Measurements from ENCODE around the gene TEX2.
"Not testable (repeated sequence)": the region's sequence is repeated elsewhere in the genome, so short reads cannot be mapped to it uniquely, and the experiment has no call there.

Gene TEX2

GRCh38 chr17:64187093-64187895 lies 75.8 kb downstream of the TEX2 start:
- H3K9me3 ChIP-seq (ENCODE audit: low read length) = no peaks in the 10 kb centered on the region
- H3K36me3 ChIP-seq (ENCODE audit: insufficient read depth, low read length) = peaks cover 4% of the 10 kb centered on the region; the same call in 1 of the 2 replicates
- TF ChIP-seq CTCF (IDR thresholded peaks at IDR 0.05; ENCODE audit: low read length) = no peak
- no peak for TF ChIP-seq EZH2 (IDR thresholded peaks at IDR 0.05; ENCODE audit: borderline replicate concordance, low read length)
- no peaks in the 10 kb centered on the region for H3K9me2 ChIP-seq (ENCODE audit: low read depth, low read length)
- no peak overlapping the region for H3K4me3 ChIP-seq (ENCODE audit: low read depth, low read length, poor library complexity, severe bottlenecking)
- no peaks in the 10 kb centered on the region for H3K79me2 ChIP-seq (ENCODE audit: insufficient read depth, low read length)
- no peak overlapping the region for H3K27ac ChIP-seq (ENCODE audit: low read depth, low read length, poor library complexity, severe bottlenecking)
- no peak overlapping the region for H2AFZ ChIP-seq (ENCODE audit: low read length)
- no peaks in the 10 kb centered on the region for H4K20me1 ChIP-seq (ENCODE audit: insufficient read depth, low read length)
- no peak overlapping the region for H3K9ac ChIP-seq (ENCODE audit: low read length)
- H3K4me2 ChIP-seq (ENCODE audit: low read length) = no peak overlapping the region
- no peaks in the 10 kb centered on the region for H3K4me1 ChIP-seq (ENCODE audit: insufficient read depth, low read length, severe bottlenecking)
- no peaks in the 10 kb centered on the region for H3F3A ChIP-seq (ENCODE audit: insufficient read depth, low read length)
- no peaks in the 10 kb centered on the region for H3K27me3 ChIP-seq (ENCODE audit: insufficient read depth, low read length)

DNA sequence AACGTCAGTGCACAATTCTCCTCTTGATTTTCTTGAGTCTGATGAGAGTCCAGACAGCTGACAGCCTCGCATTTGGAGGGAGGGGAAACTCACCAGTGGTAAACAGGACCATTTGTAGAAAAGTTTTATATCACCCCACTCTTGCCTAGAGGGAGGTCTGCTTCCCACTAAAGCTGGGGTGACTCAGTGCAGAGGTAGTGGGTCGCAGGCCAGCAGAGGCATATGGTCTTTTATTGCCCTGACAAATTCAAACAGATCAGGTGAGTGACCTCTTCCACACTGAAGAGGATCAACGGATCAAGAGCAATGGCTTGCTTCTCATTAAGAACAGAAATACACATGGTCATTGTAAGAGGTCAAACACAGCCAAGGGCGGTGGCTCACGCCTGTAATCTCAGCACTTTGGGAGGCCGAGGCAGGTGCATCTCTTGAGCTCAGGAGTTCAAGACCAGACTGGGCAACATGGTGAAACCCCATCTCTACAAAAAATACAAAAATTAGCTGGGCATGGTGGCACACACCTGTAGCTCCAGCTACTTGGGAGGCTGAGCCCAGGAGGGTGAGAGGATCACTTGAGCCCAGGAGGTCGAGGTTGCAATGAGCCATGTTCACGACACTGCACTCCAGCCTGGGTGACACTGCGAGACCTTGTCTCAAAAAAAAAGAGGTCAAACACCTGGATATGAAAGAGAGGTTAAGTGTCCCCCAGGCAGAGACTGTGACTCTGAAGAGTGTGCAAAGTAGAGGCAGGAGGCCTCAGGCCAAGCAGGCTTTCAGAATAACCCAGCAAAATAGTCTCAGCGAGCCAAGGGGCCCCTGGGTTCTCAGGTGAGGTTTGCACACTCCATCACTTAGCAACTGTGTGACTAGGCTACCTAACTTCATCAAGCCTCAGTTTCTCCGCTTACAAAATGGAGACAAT lies 76.6 kb downstream of the TEX2 start:
- H3K27ac ChIP-seq (ENCODE audit: low read depth, low read length, poor library complexity, severe bottlenecking) = no peak overlapping the region
- no peak overlapping the region for H3K4me3 ChIP-seq (ENCODE audit: low read depth, low read length, poor library complexity, severe bottlenecking)

GRCh38 chr17:64185557-64185956 lies 77.5 kb downstream of the TEX2 start:
- not testable (repeated sequence) for H4K20me1 ChIP-seq (ENCODE audit: insufficient read depth, low read length); H2AFZ ChIP-seq (ENCODE audit: low read length); H3K79me2 ChIP-seq (ENCODE audit: insufficient read depth, low read length); H3F3A ChIP-seq (ENCODE audit: insufficient read depth, low read length); H3K9ac ChIP-seq (ENCODE audit: low read length); H3K27ac ChIP-seq (ENCODE audit: low read depth, low read length, poor library complexity, severe bottlenecking); H3K27me3 ChIP-seq (ENCODE audit: insufficient read depth, low read length); H3K4me2 ChIP-seq (ENCODE audit: low read length); H3K36me3 ChIP-seq (ENCODE audit: insufficient read depth, low read length); H3K4me3 ChIP-seq (ENCODE audit: low read depth, low read length, poor library complexity, severe bottlenecking); H3K9me2 ChIP-seq (ENCODE audit: low read depth, low read length); H3K9me3 ChIP-seq (ENCODE audit: low read length); H3K4me1 ChIP-seq (ENCODE audit: insufficient read depth, low read length, severe bottlenecking)

More for the DNA sequence above, 76.6 kb downstream of the TEX2 start:
- Histone ChIP-seq H3K27me3 (ENCODE audit: insufficient read depth, low read length) (no peaks in the 10 kb centered on the region), H3F3A (ENCODE audit: insufficient read depth, low read length) (no peaks in the 10 kb centered on the region), H2AFZ (ENCODE audit: low read length) (no peak overlapping the region), H3K9me2 (ENCODE audit: low read depth, low read length) (no peaks in the 10 kb centered on the region), H3K4me1 (ENCODE audit: insufficient read depth, low read length, severe bottlenecking) (no peaks in the 10 kb centered on the region), H3K36me3 (ENCODE audit: insufficient read depth, low read length) (no peaks in the 10 kb centered on the region), H3K9me3 (ENCODE audit: low read length) (no peaks in the 10 kb centered on the region), H3K4me2 (ENCODE audit: low read length) (no peak overlapping the region), H3K79me2 (ENCODE audit: insufficient read depth, low read length) (no peaks in the 10 kb centered on the region), H4K20me1 (ENCODE audit: insufficient read depth, low read length) (no peaks in the 10 kb centered on the region), H3K9ac (ENCODE audit: low read length) (no peak overlapping the region)
- TF ChIP-seq CTCF (IDR thresholded peaks at IDR 0.05; ENCODE audit: low read length) (no peak), EZH2 (IDR thresholded peaks at IDR 0.05; ENCODE audit: borderline replicate concordance, low read length) (no peak)

Data from OCI-LY1 (cell line).